Stimulated activated CD8-positive, alpha-beta memory T cell treated with anti-CD3 and anti-CD28 coated beads, Interleukin-2, amount 100 ng/mL, for 48 hours (primary cell): Measurements from ENCODE around the gene NFXL1.

ENCODE experiments used
- DNase-seq, 2 donors: peaks; one replicate each; pipeline ENCODE4 v3.0.0-alpha.2; 2020; ENCODE audit warnings: low read depth in 2 of 2

Gene NFXL1

DNA sequence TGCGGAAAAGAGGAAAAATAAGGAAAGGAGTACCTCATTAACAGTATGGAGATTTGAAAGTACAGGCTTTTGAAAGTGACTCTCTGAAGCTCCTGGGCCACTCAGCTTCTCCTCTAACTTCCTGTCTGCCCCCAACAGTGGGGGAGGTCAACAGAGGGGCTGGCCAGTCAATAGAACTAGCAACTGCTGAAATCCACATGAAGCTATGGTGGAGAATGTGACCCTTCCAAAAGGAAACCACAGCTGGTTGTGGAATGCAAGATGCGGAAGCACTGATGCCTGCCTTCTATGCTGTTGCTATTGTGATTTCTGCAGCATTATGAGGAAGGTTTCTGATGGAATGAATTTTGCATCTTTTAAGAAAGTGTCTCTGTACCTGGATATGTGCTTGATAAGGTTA, 78.9 kb downstream of the NFXL1 start:
- DNase-seq = no peak

DNA sequence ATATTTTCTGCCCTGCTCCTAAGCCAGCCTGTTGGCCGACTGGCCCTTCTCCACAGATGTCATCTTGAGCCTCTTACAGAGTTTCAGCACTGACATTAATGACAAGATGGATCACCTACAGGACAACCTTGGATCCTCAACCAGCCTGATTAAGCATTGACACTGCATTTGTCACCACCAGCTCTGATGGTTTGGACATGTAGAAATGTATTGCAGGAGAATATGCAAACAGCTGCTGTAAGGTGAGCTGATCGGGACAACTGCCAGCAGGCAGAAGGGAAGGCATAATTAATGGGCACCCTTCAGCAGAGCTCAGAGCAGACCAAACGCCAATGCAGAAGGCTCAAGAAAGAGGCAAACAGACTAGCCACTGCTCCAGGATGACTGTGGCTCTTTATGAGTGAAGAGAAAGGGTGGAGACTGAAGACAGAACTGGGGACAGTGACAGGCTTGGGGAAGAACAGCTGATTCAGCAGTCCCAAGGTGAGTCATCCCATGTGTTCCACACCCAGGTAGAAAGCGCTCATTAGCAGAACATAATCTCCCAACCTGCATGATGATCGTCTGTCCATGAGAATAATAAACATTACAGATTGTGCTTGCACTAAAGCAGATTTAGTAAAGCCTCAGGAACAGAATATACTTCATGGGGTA, 83.2 kb downstream of the NFXL1 start:
- no peak for DNase-seq

DNA sequence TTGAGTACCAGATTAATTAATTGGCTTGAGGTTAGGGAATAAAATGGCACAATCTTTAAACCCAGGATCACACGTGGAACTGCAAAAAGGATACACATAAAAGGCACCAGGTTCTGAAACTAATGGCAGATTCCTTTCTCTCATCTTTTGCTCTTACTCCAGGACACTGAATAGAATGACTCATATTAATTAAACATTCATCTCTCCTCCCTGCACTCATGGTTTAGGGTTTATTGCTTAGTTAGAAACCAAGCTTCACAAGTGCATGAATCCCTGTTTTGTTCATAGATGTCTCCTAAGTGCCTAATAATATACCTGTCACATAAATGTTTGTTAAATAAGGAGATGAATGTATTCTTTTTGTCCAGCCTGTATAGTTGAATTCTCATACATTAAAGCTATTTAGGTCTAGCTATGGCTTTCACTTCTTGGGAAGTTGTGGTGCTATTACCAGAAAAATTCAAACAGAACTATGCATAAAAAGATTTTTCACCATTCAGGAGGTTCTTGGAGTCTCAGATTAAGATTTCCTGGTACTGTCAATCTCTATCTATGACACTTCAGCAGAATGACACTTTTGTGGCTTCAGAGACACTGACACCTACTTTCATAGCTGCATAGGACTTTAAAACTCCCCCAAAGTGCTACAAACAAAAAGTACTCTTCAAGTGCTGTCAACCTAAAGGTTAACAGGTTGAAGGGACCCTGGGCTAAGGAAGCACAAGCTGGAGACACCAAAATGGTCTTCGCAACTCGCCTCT, 83.9 kb downstream of the NFXL1 start:
- DNase-seq = no peak

DNA sequence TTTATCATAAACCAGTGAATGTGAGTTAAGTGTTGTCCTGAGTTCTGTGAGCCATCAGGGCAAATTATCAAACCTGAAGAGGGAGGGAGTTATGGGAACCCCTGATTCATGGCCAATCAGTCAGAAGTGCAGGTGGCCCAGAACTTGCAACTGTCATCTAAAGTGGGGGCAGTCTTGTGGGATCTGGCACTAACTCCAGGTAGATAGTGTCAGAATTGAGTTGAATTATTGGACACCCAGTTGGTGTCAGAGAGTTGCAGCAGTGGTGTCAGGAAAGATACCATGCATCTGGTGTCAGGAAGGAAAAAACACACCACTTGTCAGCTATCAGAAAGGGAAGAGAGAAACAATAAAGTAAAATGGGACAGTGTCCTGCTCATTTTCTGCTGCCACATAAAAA, 84.9 kb downstream of the NFXL1 start:
- DNase-seq = no peak

DNA sequence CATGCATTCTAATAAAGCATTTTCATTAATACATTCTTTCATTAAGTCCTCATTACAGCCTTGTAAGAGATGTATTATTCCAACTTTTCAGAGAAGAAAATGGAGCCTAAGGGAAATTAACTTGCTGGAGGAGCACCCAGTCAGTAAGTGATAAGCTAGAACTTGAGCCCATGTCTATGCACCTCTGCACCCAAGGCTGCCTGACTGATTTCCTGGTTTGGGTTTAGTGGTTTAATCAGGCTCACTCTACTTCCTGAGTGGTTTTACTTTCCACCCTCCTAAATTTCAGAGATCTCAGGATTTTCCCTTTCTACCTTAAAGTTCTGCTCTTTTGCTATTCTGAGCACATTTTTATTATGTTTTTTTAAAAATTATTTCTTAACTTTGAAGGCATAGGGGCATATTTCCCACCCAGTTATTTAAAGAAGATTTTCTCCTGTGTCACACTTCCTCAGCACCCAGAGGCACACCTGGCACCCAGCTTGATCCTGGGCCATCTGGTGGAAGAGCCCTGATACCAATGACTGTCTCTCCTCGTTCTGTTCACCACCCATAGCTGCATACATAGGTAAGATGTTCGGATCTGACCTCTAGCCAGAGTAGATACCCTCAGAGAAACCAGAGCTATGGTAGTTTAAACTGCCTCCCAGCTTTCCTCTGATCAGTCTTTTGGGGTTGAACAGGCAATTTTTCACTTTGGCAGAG, 86.9 kb downstream of the NFXL1 start:
- no peak for DNase-seq

DNA sequence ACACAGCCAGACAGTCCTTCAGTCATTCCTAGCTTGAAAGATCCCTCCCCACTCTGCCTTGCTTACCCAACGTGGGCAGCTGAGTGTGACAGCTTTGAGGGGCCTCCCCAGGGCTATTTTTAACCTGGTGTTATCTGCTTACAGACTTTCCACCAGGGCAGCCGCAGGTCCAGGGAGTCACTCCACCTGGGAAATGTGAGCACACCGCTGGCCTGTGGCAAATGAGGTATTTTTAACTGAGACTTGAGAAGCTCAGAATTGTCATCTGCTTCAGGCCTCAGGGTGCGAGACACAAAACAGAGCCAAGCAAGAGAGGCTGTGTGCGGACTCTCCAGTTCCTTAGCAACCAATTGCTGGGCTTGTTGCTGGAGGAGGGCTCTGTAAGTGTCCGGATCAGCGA, 89.5 kb downstream of the NFXL1 start:
- DNase-seq = no peak

DNA sequence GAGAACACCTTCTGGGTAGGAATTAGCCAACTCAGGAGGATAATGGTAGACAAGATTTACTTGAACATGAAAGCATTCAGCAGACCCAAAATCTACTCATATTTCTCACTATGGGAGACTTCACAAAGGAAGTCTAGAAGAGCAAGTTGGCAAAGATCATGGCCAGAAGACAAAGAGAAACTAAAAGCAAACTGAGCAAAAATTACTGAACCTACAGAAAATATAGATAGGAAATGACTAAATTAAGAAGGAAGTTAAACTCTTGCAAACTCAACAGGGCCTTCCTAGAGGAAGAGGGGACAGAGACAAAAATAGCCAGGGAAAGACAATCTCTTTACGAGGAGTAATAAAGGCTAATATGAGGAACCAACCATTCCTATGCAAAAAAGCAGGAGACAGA, 95.2 kb downstream of the NFXL1 start:
- DNase-seq = no peak

DNA sequence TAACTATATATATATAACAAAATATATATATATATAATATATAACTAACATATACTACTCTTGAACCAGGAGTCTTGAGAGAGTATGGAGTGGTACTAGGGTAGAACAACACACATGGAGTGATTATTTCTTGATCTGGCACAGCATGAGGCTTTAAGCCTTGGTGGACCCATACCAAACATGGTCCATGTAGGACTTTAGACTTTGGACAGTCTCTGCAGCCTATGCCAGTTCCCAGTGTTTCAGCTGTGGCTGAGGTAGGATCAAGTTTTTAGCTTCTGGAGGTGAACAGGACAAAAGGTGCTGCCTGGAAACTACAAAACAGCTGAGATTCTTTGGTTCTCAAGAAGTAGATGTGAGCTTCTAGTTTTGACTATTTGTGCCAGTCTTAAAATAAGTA, 97.1 kb downstream of the NFXL1 start:
- DNase-seq = no peak

DNA sequence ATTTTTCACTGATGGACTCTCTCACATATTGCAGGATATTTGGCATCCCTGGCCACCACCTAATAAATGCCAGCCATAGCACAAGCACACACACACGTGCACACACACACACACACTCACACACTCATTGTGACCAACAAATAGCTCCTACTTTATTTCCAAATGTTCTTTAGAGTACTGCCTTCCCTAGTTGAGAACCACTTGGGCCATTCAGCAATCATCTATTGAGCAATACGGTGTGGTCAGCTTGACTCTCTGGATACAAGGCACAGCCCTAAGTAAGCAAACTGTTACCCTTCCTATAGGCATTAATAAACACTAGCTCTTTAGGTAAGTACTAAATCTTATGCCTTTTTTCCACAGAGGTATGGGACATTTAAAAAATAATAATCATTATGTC, 97.6 kb downstream of the NFXL1 start:
- no peak for DNase-seq

DNA sequence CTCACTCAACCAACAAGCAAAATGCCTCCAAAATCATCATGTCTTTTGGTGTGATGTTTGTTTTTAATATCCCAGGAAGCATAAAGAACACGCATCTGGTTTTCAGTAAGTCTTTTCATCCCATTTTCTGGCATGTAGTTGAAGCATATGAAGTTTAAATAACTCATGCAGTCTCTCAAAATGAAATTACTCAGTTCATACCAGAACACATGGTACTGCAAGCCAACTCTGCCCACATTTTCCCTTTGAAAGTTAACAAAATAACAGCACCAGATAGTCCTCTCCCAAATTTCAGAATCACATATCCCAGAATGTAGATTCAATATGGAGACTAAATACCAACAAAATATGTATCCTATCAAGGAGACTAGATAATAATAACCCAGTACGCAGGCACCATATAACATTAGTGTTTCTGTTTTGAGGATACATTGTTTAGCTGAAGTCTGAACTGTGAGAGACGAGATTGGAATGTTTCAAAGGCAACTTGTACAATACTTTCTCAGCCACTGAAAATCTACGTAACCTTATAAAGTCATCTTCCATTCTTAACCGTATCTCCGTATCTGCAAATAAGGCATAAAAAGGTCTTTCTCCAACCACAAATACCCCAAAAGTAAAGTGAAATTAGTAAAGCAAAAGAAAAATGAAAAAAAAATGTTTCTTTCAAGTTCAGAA, 99.6 kb downstream of the NFXL1 start:
- DNase-seq = no peak

DNA sequence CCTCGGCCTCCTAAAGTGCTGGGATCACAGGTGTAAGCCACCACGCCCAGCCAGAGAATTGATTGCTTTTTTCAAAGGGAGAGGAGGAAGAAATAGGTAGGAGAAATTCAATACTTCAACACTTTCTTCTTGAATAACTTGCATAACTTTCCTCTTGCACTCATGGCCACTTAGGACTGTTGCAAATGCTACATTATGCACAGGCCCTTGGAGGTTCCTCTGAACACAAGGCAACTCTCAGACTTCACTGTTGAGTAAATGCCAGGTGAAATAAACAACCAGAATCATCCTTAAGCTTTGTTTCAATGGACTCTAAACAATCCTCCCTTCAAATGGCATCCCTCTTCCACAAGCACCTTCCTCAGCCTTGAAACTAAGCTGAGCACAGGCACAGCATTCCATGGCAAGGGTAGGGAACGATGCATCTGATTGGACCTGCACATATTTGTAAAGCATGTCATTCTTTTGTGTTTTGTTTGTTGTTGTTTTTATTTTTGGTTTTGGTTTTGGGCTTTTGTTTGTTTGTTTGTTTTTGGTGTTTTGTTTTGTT, 104.7 kb downstream of the NFXL1 start:
- DNase-seq = no peak

DNA sequence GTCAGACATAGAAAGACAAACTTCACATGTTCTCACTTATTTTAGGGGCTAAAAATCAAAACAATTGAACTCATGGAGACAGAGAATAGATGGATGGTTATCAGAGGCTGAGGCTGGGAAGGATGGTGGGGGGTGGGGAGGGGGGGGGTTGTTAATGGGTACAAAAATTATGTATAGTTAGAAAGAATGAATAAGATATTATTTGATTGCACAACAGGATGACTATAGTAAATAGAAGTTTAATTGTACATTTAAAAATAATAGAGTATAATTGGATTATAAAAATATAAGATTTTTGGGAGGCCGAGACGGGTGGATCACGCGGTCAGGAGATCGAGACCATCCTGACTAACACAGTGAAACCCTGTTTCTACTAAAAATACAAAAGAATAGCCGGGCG, 109.8 kb downstream of the NFXL1 start:
- DNase-seq = no peak

DNA sequence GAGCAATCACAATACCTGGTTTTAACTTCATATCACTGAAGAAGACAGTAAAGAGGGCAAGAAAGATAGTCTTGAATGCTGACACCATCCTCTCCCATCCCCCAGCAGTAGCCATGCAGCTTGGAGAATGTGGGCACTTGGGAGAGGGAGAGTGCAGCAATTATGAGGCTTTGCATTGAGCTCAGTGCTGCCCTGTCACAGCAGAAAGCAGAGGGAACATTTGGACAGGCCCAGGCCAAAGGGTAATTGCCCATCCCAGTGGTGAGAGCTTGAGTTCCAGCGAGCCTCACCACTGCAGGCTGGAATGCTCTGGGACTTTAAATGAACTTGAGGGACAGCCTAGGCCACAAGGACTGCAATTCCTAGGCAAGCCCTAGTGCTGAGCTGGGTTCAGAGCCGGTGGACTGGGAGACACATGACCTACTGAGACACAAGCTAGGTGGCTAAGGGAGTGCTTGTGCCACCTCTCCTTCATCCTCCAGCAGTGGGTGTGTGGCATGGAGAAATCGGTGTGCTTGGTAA, 112.8 kb downstream of the NFXL1 start:
- DNase-seq = no peak

DNA sequence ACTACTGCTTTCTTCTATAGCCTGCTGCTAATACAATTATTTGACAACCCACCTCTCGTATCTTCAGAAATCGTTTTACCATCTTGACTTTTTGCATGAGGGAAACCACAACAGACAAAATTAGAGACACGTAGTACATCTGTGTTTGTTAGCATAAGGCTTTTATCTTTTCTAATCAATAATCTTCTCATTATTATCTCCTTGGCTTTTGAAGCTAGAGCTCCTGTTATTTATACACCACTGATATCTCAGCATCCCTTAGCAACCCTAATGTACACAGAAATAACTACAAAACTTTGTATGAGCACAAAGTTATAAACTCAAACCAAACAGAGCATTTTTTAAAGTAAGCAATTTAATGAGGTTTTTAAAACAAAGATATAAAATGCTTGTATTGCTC, 116.2 kb downstream of the NFXL1 start:
- DNase-seq = no peak
